GM19452 (cell line): ENCODE data around the gene MBTD1.
A peak's percentile ranks its signal among the peaks of the same experiment; 100 is the strongest.

Experiments used
- ATAC-seq: cut with Tn5 transposase; IDR thresholded peaks from one replicate; pipeline ENCODE4 v1.9.1; 2021; ENCODE audit not compliant: unreplicated experiment

Gene MBTD1

GRCh38 chr17:51150932-51151331 is 108.9 kb downstream of the MBTD1 start:
- ATAC-seq = no peak

- ATAC-seq = no peak
Observed at GRCh38 chr17:51149163-51149562, 110.7 kb downstream of the MBTD1 start.

DNA sequence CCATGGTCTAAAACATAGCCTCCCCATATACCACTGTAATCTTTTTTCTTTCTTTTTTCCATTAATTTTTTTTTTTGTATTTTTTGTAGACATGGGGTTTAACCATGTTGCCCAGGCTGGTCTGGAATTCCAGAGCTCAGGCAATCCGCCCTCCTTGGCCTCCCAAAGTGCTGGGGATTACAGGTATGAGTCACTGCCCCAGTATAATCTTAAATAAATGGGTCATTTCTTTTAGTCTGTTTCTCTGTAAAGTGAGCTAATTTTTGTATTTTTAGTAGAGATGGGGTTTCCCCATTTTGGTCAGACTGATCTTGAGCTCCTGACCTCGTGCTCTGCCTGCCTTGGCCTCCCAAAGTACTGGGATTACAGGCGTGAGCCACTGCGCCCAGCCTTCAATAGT is 112.2 kb downstream of the MBTD1 start:
- ATAC-seq = no peak

DNA sequence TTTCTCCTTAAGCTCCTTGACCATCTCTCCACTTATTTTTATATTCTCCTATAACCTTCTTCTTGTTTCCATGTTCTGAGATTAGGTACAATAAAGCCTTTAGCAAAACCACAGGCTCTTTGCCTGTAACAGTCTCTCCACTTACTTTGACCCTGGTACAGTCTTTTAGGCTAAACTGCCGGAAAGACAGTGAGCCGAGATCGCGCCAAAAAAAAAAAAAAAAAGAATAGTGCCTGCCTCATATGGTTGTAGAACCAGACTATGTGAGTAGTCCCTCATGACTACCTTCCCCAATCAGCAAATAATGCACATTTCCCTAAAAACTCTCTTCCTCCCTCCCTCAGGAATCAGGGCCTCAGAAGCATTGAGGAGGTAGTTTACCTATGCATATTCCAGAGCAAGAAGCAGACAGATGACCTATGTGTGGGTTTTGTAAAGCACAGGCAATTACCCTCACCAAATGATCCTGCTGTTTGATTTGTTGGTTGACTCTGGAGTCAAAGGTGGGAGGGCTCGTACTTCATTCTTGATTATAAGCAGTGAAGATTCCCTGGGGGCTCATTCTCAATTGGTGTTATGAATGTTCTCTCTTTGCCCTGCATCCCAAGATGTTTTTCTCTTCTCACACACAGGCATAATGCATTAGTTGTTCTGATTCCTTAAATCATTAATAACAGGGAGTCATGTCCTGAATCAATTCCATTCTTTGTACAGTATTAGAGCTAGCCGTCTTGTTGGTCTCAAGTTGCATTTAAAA is 115.4 kb downstream of the MBTD1 start:
- ATAC-seq = no peak

DNA sequence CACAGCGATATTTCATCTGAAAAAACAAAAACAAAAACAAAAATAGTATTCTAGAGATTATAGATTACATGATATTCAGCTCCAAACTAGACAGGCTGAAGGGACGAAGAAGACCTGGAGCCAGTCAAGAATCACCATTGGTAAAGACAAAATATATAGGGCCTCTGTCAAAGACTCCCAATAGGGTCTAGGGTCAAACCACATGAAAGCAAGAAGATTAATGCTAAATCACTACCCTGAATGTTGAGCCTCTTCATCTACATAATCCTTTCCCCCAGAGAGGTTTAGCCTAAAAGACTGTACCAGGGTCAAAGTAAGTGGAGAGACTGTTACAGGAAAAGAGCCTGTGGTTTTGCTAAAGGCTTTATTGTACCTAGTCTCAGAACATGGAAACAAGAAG is 117.3 kb downstream of the MBTD1 start:
- ATAC-seq = no peak

DNA sequence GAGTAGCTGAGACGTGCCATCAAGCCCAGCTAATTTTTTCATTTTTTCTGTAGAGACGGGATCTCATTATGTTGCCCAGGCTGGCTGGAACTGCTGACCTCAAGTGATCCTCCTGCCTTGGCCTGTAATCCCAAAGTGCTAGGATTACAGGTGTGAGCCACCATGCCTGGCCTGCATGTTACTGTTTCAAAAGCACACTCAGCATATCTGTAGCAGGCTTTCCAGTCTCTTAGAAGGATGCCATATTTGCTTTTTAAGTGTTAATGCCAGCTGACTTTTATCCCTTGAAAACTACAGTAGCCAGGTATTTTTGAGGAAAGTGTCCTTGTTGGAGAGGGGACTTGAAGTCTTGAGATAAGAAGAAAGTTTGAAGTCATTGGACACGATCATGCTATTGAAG is 123.9 kb downstream of the MBTD1 start:
- ATAC-seq = no peak

DNA sequence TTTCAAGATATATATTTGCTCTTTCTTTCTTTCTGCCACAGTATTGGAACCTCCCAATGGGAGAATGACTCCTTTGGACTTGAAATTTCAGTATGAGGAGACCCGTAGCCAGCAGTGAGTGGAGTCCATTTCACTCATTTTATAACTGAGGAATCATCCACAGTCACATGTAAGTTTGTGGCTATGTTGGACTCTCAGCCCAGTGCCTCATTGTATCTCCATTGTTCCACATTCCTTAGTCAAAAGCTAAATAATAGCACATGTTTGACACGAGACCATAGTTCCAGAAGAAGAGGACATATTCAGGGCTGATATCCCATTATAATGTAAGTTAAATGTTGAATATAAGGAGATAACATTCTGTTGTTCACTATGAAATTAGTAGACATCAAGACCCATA is 126.5 kb downstream of the MBTD1 start:
- peak; percentile 20 for ATAC-seq

- peak; percentile 66 for ATAC-seq
Observed at GRCh38 chr17:51132964-51133319, 126.9 kb downstream of the MBTD1 start.

- no peak for ATAC-seq
Observed at GRCh38 chr17:51128076-51128475, 131.8 kb downstream of the MBTD1 start.
